ENCODE data around the gene STAC2. TPM values are rescaled to one million over a fixed set of nuclear protein-coding genes. Genes with fewer than 3 reads are reported as not detected.
"Not testable (repeated sequence)": the region's sequence is repeated elsewhere in the genome, so short reads cannot be mapped to it uniquely, and the experiment has no call there.

The STAC2 gene
- total RNA-seq, 6 donors from 2014 or later: 0.24 to 1.1 (median 0.48) TPM; not detected in 2

GRCh38 chr17:39170558-39170957 is 55.2 kb downstream of the STAC2 start:
- Histone ChIP-seq H3K4me1 (peaks cover 3 to 19% (median 9%) of the 10 kb centered on the region in 4 donors), H3K27ac (no peak overlapping the region), H3K9me3 (no peaks in the 10 kb centered on the region), H3K27me3 (peaks cover 0 to 1% (median under 1%) of the 10 kb centered on the region in 4 donors), H3K36me3 (peaks cover 0 to 6% (median 2%) of the 10 kb centered on the region in 4 donors), H3K4me3 (no peak overlapping the region)
- DNase-seq: no peak
- no peak for ATAC-seq (ENCODE audit: low FRiP score in 2 of 2)
- TF ChIP-seq POLR2A (IDR thresholded peaks at IDR 0.05) (no peak), CTCF (IDR thresholded peaks at IDR 0.05) (no peak), POLR2AphosphoS5 (IDR thresholded peaks at IDR 0.05) (no peak), EP300 (IDR thresholded peaks at IDR 0.05) (no peak)
- whole genome bisulfite sequencing, 2 donors: 63 to 67% methylated on average over 6 of the region's 6 CpGs

GRCh38 chr17:39170109-39170508 is 55.6 kb downstream of the STAC2 start:
- Histone ChIP-seq H3K4me3 (no peak overlapping the region), H3K27me3 (peaks cover 0 to 6% (median 2%) of the 10 kb centered on the region in 4 donors), H3K9me3 (no peaks in the 10 kb centered on the region), H3K27ac (no peak overlapping the region), H3K36me3 (peaks cover 0 to 2% (median under 1%) of the 10 kb centered on the region in 4 donors), H3K4me1 (peaks cover 7 to 23% (median 14%) of the 10 kb centered on the region in 4 donors)
- WGBS, 2 donors: 45 to 67% methylated on average over 4 of the region's 4 CpGs
- no peak for ATAC-seq (ENCODE audit: low FRiP score in 2 of 2)
- no peak for DNase-seq
- no peak for TF ChIP-seq POLR2AphosphoS5 (IDR thresholded peaks at IDR 0.05)
- TF ChIP-seq POLR2A (IDR thresholded peaks at IDR 0.05): no peak
- TF ChIP-seq CTCF (IDR thresholded peaks at IDR 0.05): no peak
- no peak for TF ChIP-seq EP300 (IDR thresholded peaks at IDR 0.05)

GRCh38 chr17:39169518-39169917 is 56.2 kb downstream of the STAC2 start:
- no peaks in the 10 kb centered on the region for H3K9me3 ChIP-seq
- no peak for ATAC-seq (ENCODE audit: low FRiP score in 2 of 2)
- DNase-seq: no peak
- no peaks in the 10 kb centered on the region for H3K36me3 ChIP-seq
- WGBS, 2 donors: 64 to 84% methylated on average over 3 of the region's 3 CpGs
- H3K27me3 ChIP-seq: peaks cover 0 to 8% (median 2%) of the 10 kb centered on the region in 4 donors
- H3K4me3 ChIP-seq: no peak overlapping the region
- TF ChIP-seq POLR2AphosphoS5 (IDR thresholded peaks at IDR 0.05) (no peak), CTCF (IDR thresholded peaks at IDR 0.05) (no peak), POLR2A (IDR thresholded peaks at IDR 0.05) (no peak), EP300 (IDR thresholded peaks at IDR 0.05) (no peak)
- H3K4me1 ChIP-seq: peaks cover 10 to 21% (median 20%) of the 10 kb centered on the region in 4 donors
- H3K27ac ChIP-seq: no peak overlapping the region

- no peak for TF ChIP-seq CTCF (IDR thresholded peaks at IDR 0.05)
- no peak for TF ChIP-seq EP300 (IDR thresholded peaks at IDR 0.05)
- TF ChIP-seq POLR2AphosphoS5 (IDR thresholded peaks at IDR 0.05): no peak
- no peak for TF ChIP-seq POLR2A (IDR thresholded peaks at IDR 0.05)
- Histone ChIP-seq H3K4me1 (peaks cover 13 to 24% (median 23%) of the 10 kb centered on the region in 4 donors), H3K27me3 (peaks cover 0 to 8% (median 2%) of the 10 kb centered on the region in 4 donors), H3K27ac (no peak overlapping the region), H3K4me3 (no peak overlapping the region), H3K36me3 (no peaks in the 10 kb centered on the region), H3K9me3 (no peaks in the 10 kb centered on the region)
- DNase-seq (no peak), ATAC-seq (ENCODE audit: low FRiP score in 2 of 2) (no peak)
- 73 to 77% methylated on average over 14 of the region's 14 CpGs for WGBS, 2 donors
Measured at GRCh38 chr17:39169101-39169500, 56.6 kb downstream of the STAC2 start.

- peaks cover 15 to 26% (median 25%) of the 10 kb centered on the region in 4 donors for H3K4me1 ChIP-seq
- not testable (repeated sequence) for H3K27me3 ChIP-seq; ATAC-seq (ENCODE audit: low FRiP score in 2 of 2); H3K9me3 ChIP-seq; DNase-seq; H3K4me3 ChIP-seq; H3K27ac ChIP-seq; H3K36me3 ChIP-seq
- WGBS, 2 donors: 94% methylated on average over 10 of the region's 10 CpGs
Measured at GRCh38 chr17:39168503-39168902, 57.2 kb downstream of the STAC2 start.

Measured in upper lobe of left lung (tissue), 6 donors.